Neural progenitor cell (in vitro differentiated cells): ENCODE results near the gene PTPN5. TPM values are rescaled to one million over a fixed set of nuclear protein-coding genes. Genes with fewer than 3 reads are reported as not detected.

Experiments
- DNase-seq: peaks from one replicate; pipeline ENCODE4 v3.0.0-alpha.2; 2016; ENCODE audit warnings: low spot score
- H2AFZ ChIP-seq: fragments of 200-600 bp; sonication (generic); replicated peaks from 2 replicates; pipeline ENCODE4 v1.6.1; 2016; ENCODE audit warnings: antibody characterized with exemption
- H3F3A ChIP-seq: fragments of 200-600 bp; sonication (generic); 2 replicates; pipeline ENCODE4 v1.6.1; 2016; ENCODE audit warnings: antibody characterized with exemption, low read depth
- H3K27ac ChIP-seq: fragments of 200-600 bp; sonication (generic); 2 replicates; pipeline ENCODE4 v1.5.1; 2016; ENCODE audit warnings: mild to moderate bottlenecking
- H3K27me3 ChIP-seq: fragments of 200-600 bp; sonication (generic); 2 replicates; pipeline ENCODE4 v1.6.1; 2016; ENCODE audit warnings: mild to moderate bottlenecking, moderate library complexity
- H3K36me3 ChIP-seq: fragments of 200-600 bp; sonication (generic); 2 replicates; pipeline ENCODE4 v1.5.1; 2016
- H3K4me1 ChIP-seq: fragments of 200-600 bp; sonication (generic); 2 replicates; pipeline ENCODE4 v1.6.1; 2016; ENCODE audit warnings: mixed run types
- H3K4me2 ChIP-seq: fragments of 200-600 bp; sonication (generic); 2 replicates; pipeline ENCODE4 v1.6.1; 2016
- H3K4me3 ChIP-seq: fragments of 200-600 bp; sonication (generic); 2 replicates; pipeline ENCODE4 v1.5.1; 2016
- H3K79me2 ChIP-seq: fragments of 200-600 bp; sonication (generic); 2 replicates; pipeline ENCODE4 v1.6.1; 2016; ENCODE audit warnings: low read depth
- H3K9ac ChIP-seq: fragments of 200-600 bp; sonication (generic); 2 replicates; pipeline ENCODE4 v1.6.1; 2016
- H3K9me3 ChIP-seq: fragments of 200-600 bp; sonication (generic); 2 replicates; pipeline ENCODE4 v1.5.1; 2016; ENCODE audit warnings: low read depth
- H4K20me1 ChIP-seq: fragments of 200-600 bp; sonication (generic); 2 replicates; pipeline ENCODE4 v1.6.1; 2016; ENCODE audit warnings: low read depth
- H3K27ac Mint-ChIP-seq: 3 replicates; pipeline ENCODE4 v1.8.0; 2021; ENCODE audit warnings: mixed read lengths
- H3K27me3 Mint-ChIP-seq: 2 replicates; pipeline ENCODE4 v1.8.0; 2022; ENCODE audit warnings: low read depth, mild to moderate bottlenecking, inconsistent platforms, moderate library complexity, mixed read lengths; ENCODE audit not compliant: insufficient read depth
- H3K36me3 Mint-ChIP-seq: 3 replicates; pipeline ENCODE4 v1.8.0; 2021; ENCODE audit warnings: mixed read lengths
- H3K4me1 Mint-ChIP-seq: 3 replicates; pipeline ENCODE4 v1.8.0; 2021; ENCODE audit warnings: mixed read lengths
- H3K4me3 Mint-ChIP-seq: 3 replicates; pipeline ENCODE4 v1.8.0; 2021; ENCODE audit warnings: mild to moderate bottlenecking, moderate library complexity, mixed read lengths
- H3K9me3 Mint-ChIP-seq: 3 replicates; pipeline ENCODE4 v1.8.0; 2020; ENCODE audit warnings: mixed read lengths
- EZH2 ChIP-seq: fragments of 200-600 bp; sonication (generic); IDR thresholded peaks from 2 replicates; pipeline ENCODE4 v1.6.1; 2017; ENCODE audit warnings: antibody characterized with exemption, mild to moderate bottlenecking, moderate library complexity
- EZH2phosphoT487 ChIP-seq: fragments of 200-600 bp; sonication (generic); IDR thresholded peaks from 2 replicates; pipeline ENCODE4 v1.6.1; 2017; ENCODE audit warnings: antibody characterized with exemption
- total RNA-seq: library from RNA; depleted of rRNA; stranded (reverse); fragments of >200 nt; gene quantifications from 2 replicates; pipeline ENCODE4 v1.2.3, GENCODE V29; 2015; ENCODE audit warnings: low replicate concordance
- TF ChIP-seq, protein P1 (sequence below): fragments of 200-600 bp; sonication (generic); IDR thresholded peaks from 2 replicates; pipeline ENCODE4 v1.5.1; 2017; ENCODE audit warnings: antibody characterized with exemption, mild to moderate bottlenecking

PTPN5 gene
- total RNA-seq, 1 donor from 2014 or later, result 8.5 TPM

DNA sequence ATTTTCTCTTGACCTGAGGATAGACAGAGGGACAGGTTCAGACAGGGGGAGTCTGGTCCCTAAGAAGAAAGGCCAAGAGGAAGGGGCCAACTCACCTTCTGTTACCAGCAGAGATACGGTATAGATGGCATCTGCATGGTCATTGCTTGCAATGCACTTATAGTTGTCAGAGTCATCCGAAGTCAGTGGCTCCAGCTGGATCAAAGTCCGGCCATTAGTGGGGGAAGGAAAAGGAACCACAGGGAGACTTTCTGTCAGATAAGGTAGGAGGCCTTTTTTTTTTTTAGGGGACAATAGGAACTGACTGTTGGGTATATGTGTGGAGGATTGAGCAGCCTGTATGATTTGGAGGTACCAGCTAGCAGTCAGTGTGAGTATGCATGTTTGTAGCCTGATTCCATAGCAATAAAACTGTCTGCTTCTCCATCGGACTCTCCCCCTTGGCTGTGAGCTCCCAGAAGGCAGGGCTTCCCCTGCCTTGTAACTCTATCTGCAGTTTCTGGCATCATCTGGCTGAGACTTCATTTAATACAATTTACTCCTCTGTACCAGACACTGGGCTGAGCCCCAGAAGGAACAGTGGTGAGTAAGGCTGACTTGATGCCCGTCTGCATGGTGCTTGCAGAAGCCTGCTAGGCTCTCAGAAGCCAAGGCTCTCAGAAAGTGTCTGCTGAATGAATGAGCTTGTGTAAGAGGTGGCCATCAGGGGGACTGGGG lies 71.3 kb downstream of the PTPN5 start:
- H3K36me3 Mint-ChIP-seq, result no peaks in the 10 kb centered on the region
- Histone ChIP-seq H3K79me2 (no peaks in the 10 kb centered on the region), H3K36me3 (no peaks in the 10 kb centered on the region), H3K4me3 (peak overlapping the region; percentile 64), H3K9me3 (no peaks in the 10 kb centered on the region), H3F3A (peaks cover 6% of the 10 kb centered on the region), H3K9ac (no peak overlapping the region), H3K27ac (no peak overlapping the region), H2AFZ (peak overlapping the region; percentile 90), H4K20me1 (no peaks in the 10 kb centered on the region), H3K27me3 (peaks cover 38% of the 10 kb centered on the region), H3K4me1 (peaks cover 6% of the 10 kb centered on the region), H3K4me2 (peak overlapping the region; percentile 94)
- H3K4me1 Mint-ChIP-seq, result peaks cover 11% of the 10 kb centered on the region
- H3K4me3 Mint-ChIP-seq, result peak overlapping the region; percentile 85
- H3K9me3 Mint-ChIP-seq, result no peaks in the 10 kb centered on the region
- no peak overlapping the region for H3K27ac Mint-ChIP-seq
- H3K27me3 Mint-ChIP-seq, result peaks cover 25% of the 10 kb centered on the region
- TF ChIP-seq, protein P1, sequence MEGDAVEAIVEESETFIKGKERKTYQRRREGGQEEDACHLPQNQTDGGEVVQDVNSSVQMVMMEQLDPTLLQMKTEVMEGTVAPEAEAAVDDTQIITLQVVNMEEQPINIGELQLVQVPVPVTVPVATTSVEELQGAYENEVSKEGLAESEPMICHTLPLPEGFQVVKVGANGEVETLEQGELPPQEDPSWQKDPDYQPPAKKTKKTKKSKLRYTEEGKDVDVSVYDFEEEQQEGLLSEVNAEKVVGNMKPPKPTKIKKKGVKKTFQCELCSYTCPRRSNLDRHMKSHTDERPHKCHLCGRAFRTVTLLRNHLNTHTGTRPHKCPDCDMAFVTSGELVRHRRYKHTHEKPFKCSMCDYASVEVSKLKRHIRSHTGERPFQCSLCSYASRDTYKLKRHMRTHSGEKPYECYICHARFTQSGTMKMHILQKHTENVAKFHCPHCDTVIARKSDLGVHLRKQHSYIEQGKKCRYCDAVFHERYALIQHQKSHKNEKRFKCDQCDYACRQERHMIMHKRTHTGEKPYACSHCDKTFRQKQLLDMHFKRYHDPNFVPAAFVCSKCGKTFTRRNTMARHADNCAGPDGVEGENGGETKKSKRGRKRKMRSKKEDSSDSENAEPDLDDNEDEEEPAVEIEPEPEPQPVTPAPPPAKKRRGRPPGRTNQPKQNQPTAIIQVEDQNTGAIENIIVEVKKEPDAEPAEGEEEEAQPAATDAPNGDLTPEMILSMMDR, result no peak
- TF ChIP-seq EZH2phosphoT487, result no peak
- no peak for TF ChIP-seq EZH2
- DNase-seq, result peak; percentile 29

DNA sequence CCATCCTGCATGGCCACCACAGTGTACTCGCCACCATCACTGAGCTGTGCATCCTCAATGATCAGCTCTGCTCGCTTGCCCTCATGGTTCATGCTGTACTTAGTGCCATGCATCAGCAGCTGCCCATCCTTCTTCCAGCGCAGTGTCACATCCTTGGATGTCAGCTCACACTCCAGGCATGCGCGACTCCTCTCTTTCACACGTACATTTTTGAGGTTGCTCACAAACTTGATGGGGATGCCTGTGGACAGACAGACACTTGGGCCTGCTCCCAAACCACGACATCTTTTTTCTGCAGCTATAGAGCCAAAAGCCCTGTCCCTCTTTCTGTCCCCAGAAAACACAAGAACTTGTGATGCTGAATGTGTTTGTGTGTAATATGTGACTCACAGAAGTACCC lies 76.1 kb downstream of the PTPN5 start:
- Histone ChIP-seq H3K27me3 (peaks cover 48% of the 10 kb centered on the region), H3F3A (no peaks in the 10 kb centered on the region), H3K27ac (no peak overlapping the region), H3K79me2 (no peaks in the 10 kb centered on the region), H3K9me3 (no peaks in the 10 kb centered on the region), H2AFZ (no peak overlapping the region), H3K4me3 (no peak overlapping the region), H3K36me3 (no peaks in the 10 kb centered on the region), H3K4me1 (no peaks in the 10 kb centered on the region), H4K20me1 (no peaks in the 10 kb centered on the region), H3K9ac (no peak overlapping the region), H3K4me2 (no peak overlapping the region)
- no peak for DNase-seq
- Mint-ChIP-seq H3K27ac (no peak overlapping the region), H3K27me3 (peaks cover 24% of the 10 kb centered on the region), H3K36me3 (no peaks in the 10 kb centered on the region), H3K9me3 (no peaks in the 10 kb centered on the region), H3K4me1 (peaks cover 2% of the 10 kb centered on the region), H3K4me3 (no peak overlapping the region)
- TF ChIP-seq, protein P1, result no peak
- TF ChIP-seq EZH2phosphoT487 (no peak), EZH2 (no peak)

DNA sequence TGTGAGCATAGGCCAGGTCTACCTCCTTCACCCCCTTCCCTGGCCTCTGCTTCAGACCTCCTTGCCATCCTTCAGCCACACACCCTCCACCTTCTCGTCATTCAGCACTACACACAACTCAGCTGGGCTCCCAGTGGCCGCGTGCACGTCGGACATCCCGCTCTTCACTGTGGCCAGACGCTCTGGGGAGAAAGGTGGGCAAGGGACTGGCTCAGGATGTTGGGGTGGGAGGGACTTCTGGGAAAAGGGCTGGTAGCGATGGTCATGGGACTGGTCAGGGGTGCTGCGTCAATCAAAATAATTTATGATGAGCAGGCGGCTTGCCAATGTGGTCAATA lies 77.2 kb downstream of the PTPN5 start:
- Histone ChIP-seq H3K79me2 (no peaks in the 10 kb centered on the region), H3K4me3 (no peak overlapping the region), H3K27me3 (peaks cover 48% of the 10 kb centered on the region), H3K9me3 (no peaks in the 10 kb centered on the region), H3K9ac (no peak overlapping the region), H3K27ac (no peak overlapping the region), H4K20me1 (no peaks in the 10 kb centered on the region), H3K4me1 (no peaks in the 10 kb centered on the region), H3K4me2 (no peak overlapping the region), H2AFZ (no peak overlapping the region), H3F3A (no peaks in the 10 kb centered on the region), H3K36me3 (no peaks in the 10 kb centered on the region)
- Mint-ChIP-seq H3K9me3 (no peaks in the 10 kb centered on the region), H3K4me3 (no peak overlapping the region), H3K27me3 (peaks cover 22% of the 10 kb centered on the region), H3K36me3 (no peaks in the 10 kb centered on the region), H3K27ac (no peak overlapping the region), H3K4me1 (no peaks in the 10 kb centered on the region)
- DNase-seq, result no peak
- TF ChIP-seq, protein P1, result no peak
- no peak for TF ChIP-seq EZH2phosphoT487
- TF ChIP-seq EZH2, result no peak
